ENCODE data around the gene TMEM115. TPM values are rescaled to one million over a fixed set of nuclear protein-coding genes. Genes with fewer than 3 reads are reported as not detected.

Gene TMEM115
- total and polyA plus RNA-seq, 2 of the 13 experiments (the other 11 are each of a cell fraction or from before 2014, with no cell fraction given), result 22.1 to 30.7 TPM

GRCh38 chr3:50324351-50325112, 34.8 kb downstream of the TMEM115 start:
- Histone ChIP-seq H3K4me2 (ENCODE audit: low read depth, low read length) (peak overlapping the region; percentile 33; the same call in 1 of the 2 replicates), H3K27me3 (ENCODE audit: control insufficient read depth in 1 of 2, insufficient read depth in 2 of 2, low read length in 2 of 2) (no peaks in the 10 kb centered on the region; a peak in 1 of 5 replicates), H3K9ac (ENCODE audit: insufficient read depth, low read depth, low read length) (peak overlapping the region; percentile 7; the same call in 1 of the 2 replicates), H3K36me3 (replicated peaks in 1 of 2; ENCODE audit: control insufficient read depth in 1 of 2, insufficient read depth in 2 of 2, low read length in 2 of 2) (peaks cover 0 to 13% of the 10 kb centered on the region in 2 experiments; a peak in 2 of 5 replicates), H3K4me3 (replicated peaks in 1 of 3; ENCODE audit: insufficient read depth in 1 of 3, low read depth in 2 of 3, low read length in 3 of 3) (no peak overlapping the region; a peak in 1 of 6 replicates), H2AFZ (ENCODE audit: low read length) (no peak overlapping the region), H3K79me2 (ENCODE audit: insufficient read depth, low read length) (peaks cover 27% of the 10 kb centered on the region), H3K27ac (ENCODE audit: extremely low read length, insufficient read depth, low read length) (peak overlapping the region; percentile 100), H4K20me1 (ENCODE audit: insufficient read depth, low read length) (no peaks in the 10 kb centered on the region), H3K4me1 (ENCODE audit: insufficient read depth, low read length) (peaks cover 69% of the 10 kb centered on the region), H3K9me3 (ENCODE audit: low read length) (no peaks in the 10 kb centered on the region)
- FAIRE-seq, result peak; percentile 84
- WGBS (ENCODE audit: low lambda C conversion rate), result 0% methylated on average over 1 of the region's 4 CpGs
- peak; percentile 88 for DNase-seq (ENCODE audit: low spot score)
- in situ Hi-C loops (cut with HindIII; ENCODE audit: extremely low pct_ligation_motif_present, low pct_unique_long_range_greater_than_20kb) (loop anchor here (5.0 kb wide), 1 partner anchor 62 kb away; no protein-coding TSS in a partner anchor), intact Hi-C loops (cut with micrococcal nuclease; ENCODE audit: unreplicated experiment) (loop anchor here (1.0 kb wide), 2 partner anchors 21 to 50 kb away; partner anchors contain the start of gene HYAL1)
- ATAC-seq, result peak; percentile 59
- no TSS peak for BruUV-seq (replicated peaks)
- ChIA-PET POLR2A (interaction anchor here (0.5 to 13.0 kb wide), 10 partner anchors 12 to 67 kb away, joined by 3 to 222 read pairs (median 6); partner anchors contain the start of genes CYB561D2, HYAL1, HYAL3 and IFRD2), CTCF (ENCODE audit: low intra/inter-chr PET ratio, low total read pairs) (interaction anchor here (1.1 to 1.5 kb wide), 4 partner anchors 22 to 67 kb away, joined by 4 to 14 read pairs (median 7); partner anchors contain the start of genes HYAL1 and IFRD2)
- TF ChIP-seq SUZ12 (IDR thresholded peaks at IDR 0.05; ENCODE audit: low read depth, low read length) (no peak), KAT2B (IDR thresholded peaks at IDR 0.05; ENCODE audit: borderline replicate concordance, low read depth, low read length) (no peak), ZMAT3 (CRISPR knock-in tag; conservative IDR thresholded peaks at IDR 0.05) (no peak), ISX (CRISPR knock-in tag; conservative IDR thresholded peaks at IDR 0.05) (no peak), ZFP62 (CRISPR knock-in tag; IDR thresholded peaks at IDR 0.05) (no peak), ZFP91 (CRISPR knock-in tag; IDR thresholded peaks at IDR 0.05; ENCODE audit: borderline replicate concordance) (peak; percentile 76), MEIS1 (CRISPR knock-in tag; IDR thresholded peaks at IDR 0.05; ENCODE audit: borderline replicate concordance) (peak; percentile 82; the same call in 1 of the 2 replicates), UBTF (CRISPR knock-in tag; IDR thresholded peaks at IDR 0.05) (no peak), AFF4 (CRISPR knock-in tag; IDR thresholded peaks at IDR 0.05) (no peak), BRF2 (CRISPR knock-in tag; IDR thresholded peaks at IDR 0.05) (no peak), ZNF253 (CRISPR knock-in tag; IDR thresholded peaks at IDR 0.05; ENCODE audit: borderline replicate concordance) (no peak), CHD2 (IDR thresholded peaks at IDR 0.05; ENCODE audit: low read depth, low read length) (no peak), STAG1 (CRISPR knock-in tag; IDR thresholded peaks at IDR 0.05) (peak; percentile 95), SALL1 (CRISPR knock-in tag; IDR thresholded peaks at IDR 0.05) (peak; percentile 69)

All from HepG2 (cell line).